BJ (cell line): ENCODE results near the gene RFX4. TPM values are rescaled to one million over a fixed set of nuclear protein-coding genes. Genes with fewer than 3 reads are reported as not detected.
A peak's percentile ranks its signal among the peaks of the same experiment; 100 is the strongest.

ENCODE experiments used
- CTCF ChIA-PET: fragments of 350-600 bp; formaldehyde crosslinking; extraction: SDS; loops from one replicate; lab custom pipeline; 2021; ENCODE audit warnings: antibody characterized with exemption, inconsistent platforms; lab: Yijun Ruan, JAX
- POLR2A ChIA-PET: fragments of 300-600 bp; sonication (Branson Sonifier 250); formaldehyde crosslinking; extraction: SDS; loops from one replicate; lab custom pipeline; 2021; ENCODE audit warnings: antibody characterized with exemption; lab: Charles Lee
- DNase-seq: peaks from one replicate; pipeline ENCODE4 v3.0.0-alpha.2; 2011; ENCODE audit warnings: low read depth
- H3K27me3 ChIP-seq: 2 replicates; pipeline ENCODE4 v1.6.0; 2011; ENCODE audit warnings: low read length; ENCODE audit not compliant: control insufficient read depth, insufficient read depth
- H3K36me3 ChIP-seq: 2 replicates; pipeline ENCODE4 v1.5.1; 2011; ENCODE audit warnings: low read length; ENCODE audit not compliant: control insufficient read depth, insufficient read depth
- H3K4me3 ChIP-seq: 2 replicates; pipeline ENCODE4 v1.5.1; 2011; ENCODE audit warnings: low read depth, mild to moderate bottlenecking, control low read depth, low read length
- polyA plus RNA-seq: library from polyadenylated mRNA; depleted of rRNA; stranded (reverse); fragments of >200 nt; gene quantifications from 2 replicates; pipeline ENCODE4 v1.2.3, GENCODE V29; 2011
- TF ChIP-seq, protein P1 (sequence below): IDR thresholded peaks from 2 replicates; pipeline ENCODE4 v1.5.1; 2011; ENCODE audit warnings: low read depth, mild to moderate bottlenecking, control low read depth, inconsistent platforms, low read length, moderate library complexity; ENCODE audit not compliant: insufficient read depth

The RFX4 gene
- polyA plus RNA-seq, 1 experiment, result not detected

DNA sequence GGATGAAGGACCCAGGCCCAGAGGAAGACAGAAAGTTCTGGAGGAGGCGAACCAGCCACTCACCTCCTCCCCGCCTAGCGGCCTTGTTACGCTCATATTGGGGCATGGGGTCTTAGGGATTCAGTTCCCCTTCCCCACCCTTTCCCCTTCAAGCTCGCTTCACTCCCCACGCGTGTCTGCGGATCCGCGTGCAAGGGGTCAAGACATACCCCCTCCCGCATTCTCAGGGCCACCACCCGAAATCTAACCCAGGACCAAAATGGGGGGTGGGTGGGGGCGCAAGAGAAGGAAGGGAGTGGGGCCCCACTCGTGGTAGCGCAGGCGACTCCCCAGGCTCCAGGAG is 584 bp upstream of the RFX4 start:
- Histone ChIP-seq H3K36me3 (no peaks in the 10 kb centered on the region), H3K27me3 (peaks cover 67% of the 10 kb centered on the region), H3K4me3 (no peak overlapping the region)
- TF ChIP-seq, protein P1, sequence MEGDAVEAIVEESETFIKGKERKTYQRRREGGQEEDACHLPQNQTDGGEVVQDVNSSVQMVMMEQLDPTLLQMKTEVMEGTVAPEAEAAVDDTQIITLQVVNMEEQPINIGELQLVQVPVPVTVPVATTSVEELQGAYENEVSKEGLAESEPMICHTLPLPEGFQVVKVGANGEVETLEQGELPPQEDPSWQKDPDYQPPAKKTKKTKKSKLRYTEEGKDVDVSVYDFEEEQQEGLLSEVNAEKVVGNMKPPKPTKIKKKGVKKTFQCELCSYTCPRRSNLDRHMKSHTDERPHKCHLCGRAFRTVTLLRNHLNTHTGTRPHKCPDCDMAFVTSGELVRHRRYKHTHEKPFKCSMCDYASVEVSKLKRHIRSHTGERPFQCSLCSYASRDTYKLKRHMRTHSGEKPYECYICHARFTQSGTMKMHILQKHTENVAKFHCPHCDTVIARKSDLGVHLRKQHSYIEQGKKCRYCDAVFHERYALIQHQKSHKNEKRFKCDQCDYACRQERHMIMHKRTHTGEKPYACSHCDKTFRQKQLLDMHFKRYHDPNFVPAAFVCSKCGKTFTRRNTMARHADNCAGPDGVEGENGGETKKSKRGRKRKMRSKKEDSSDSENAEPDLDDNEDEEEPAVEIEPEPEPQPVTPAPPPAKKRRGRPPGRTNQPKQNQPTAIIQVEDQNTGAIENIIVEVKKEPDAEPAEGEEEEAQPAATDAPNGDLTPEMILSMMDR, result no peak
- POLR2A ChIA-PET, result no interaction called here
- DNase-seq, result no peak
- CTCF ChIA-PET, result no interaction called here

DNA sequence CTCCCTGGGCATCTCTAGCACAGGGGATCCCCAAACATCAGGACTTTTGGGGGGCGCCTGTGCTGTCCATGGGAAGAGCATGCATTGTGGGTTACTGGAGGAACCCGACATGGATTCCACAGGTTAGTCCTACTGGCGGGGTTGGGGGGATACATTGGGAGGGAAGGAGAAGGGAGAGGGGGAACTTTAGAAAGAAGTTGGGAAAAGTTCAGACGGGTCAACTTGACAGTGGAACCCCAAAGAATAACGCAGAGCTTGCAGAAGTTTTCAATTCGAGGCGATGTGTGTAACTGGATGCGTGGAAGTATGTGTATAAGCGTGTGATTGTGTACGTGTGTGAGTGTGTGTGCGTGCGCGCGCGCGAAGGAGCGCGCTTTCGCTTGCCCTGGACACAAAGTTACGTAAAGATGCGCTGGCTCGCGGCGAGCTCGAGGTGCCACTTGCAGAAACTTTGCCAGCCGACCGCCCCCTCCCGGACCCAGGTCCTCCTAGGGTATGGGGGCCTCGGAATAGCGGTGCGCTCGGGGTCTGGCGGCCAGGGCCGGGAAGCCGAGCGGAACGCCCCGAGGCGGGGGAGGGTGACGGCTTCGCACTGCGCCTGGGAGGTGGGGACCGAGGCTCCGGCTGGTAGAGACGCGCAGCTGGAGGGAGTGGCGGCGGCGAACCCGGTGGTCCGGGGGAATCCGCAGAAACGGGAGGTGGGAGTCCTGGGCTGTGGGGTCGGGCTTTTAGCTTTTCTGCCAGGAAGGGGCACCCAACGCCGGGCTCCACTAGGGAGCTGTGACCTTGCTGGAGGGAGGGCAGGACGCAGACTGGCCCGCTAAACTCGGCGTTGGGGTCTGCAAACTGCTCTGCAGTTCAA is 669 bp downstream of the RFX4 start:
- no peaks in the 10 kb centered on the region for H3K36me3 ChIP-seq
- peaks cover 67% of the 10 kb centered on the region for H3K27me3 ChIP-seq
- DNase-seq, result no peak
- TF ChIP-seq, protein P1, result no peak
- ChIA-PET POLR2A (no interaction called here), CTCF (no interaction called here)
- H3K4me3 ChIP-seq, result peak overlapping the region; percentile 17; the same call in 1 of the 2 replicates

DNA sequence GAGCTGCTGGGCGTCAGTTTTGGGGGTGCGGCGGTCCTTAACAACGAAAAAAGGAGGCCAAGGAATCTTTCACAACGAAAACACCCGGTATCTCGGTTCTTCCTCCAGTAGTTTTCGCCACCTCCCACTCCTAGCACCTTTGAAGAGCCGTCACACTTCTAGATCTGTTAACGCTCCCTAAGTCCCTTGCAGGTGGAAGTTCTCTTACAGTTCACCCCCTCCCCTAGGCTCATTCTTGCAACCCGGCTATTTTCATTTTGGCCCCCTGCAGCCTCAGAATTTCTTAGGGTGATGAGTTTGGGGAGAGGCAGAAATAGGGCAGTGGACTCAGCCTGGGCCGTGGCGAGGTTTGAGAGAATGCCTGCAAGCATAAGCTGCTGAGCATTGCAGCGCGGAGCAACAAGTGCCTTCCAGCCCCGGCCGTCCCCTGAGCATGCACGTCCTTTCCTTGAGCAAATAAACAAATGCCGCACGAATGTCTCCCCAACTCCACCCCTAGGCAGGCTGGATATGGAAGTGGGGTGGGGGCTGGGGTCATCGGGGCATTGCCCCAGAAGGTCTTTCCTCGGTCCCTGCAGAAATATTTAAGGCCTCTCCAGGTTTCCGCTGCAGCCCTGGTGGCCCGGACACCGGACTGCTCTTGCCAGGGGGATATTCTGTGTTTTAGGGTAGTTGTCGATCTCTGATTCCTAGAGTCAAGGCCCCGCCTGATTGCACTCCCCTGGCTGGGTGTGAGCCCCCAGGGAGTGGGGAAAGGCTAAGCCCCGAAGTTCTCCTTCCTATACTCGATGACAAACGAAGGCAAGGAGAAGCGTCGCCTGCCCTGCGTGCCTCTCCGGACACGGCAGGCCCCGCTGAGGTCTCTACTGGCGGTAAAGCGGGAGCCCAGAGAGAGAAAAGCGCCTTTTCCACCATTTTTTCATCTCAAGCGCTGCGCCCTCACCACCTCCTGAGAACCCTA is 1.6 kb downstream of the RFX4 start:
- CTCF ChIA-PET, result no interaction called here
- H3K4me3 ChIP-seq, result no peak overlapping the region
- peaks cover 63% of the 10 kb centered on the region for H3K27me3 ChIP-seq
- H3K36me3 ChIP-seq, result no peaks in the 10 kb centered on the region
- TF ChIP-seq, protein P1, result no peak
- POLR2A ChIA-PET, result no interaction called here
- DNase-seq, result no peak

DNA sequence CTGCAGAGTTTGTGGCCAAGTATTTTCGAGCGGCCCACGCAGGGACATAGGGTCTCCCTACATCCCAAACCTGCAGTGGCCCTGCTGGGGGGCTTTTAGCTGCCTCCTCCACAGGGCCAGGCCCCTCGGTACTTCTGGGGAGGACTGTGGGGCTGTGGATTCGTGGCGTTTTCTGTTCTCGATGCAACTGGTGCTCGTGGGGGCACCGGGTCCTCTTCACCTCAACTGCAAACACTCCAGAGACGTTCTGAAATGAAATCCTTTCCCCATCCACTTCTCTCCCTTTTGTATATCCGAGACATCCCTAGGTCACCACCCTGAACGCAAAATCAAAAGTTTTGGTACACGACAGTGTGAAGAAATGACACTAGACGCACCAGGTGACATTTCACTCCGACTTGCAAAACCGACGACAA is 2.3 kb downstream of the RFX4 start:
- ChIA-PET POLR2A (no interaction called here), CTCF (no interaction called here)
- Histone ChIP-seq H3K4me3 (no peak overlapping the region), H3K36me3 (no peaks in the 10 kb centered on the region), H3K27me3 (peaks cover 59% of the 10 kb centered on the region)
- TF ChIP-seq, protein P1, result no peak
- DNase-seq, result no peak
